DND-41 (cell line): Measurements from ENCODE around the gene EPS8L1.

Experiments used
- CTCF ChIP-seq: IDR thresholded peaks from 2 replicates; pipeline ENCODE4 v1.5.1; 2012; ENCODE audit warnings: borderline replicate concordance, low read length, moderate library complexity, mild to moderate bottlenecking; ENCODE audit not compliant: poor library complexity, severe bottlenecking; ENCODE audit errors: extremely low read depth
- EZH2 ChIP-seq: IDR thresholded peaks from 3 replicates; pipeline ENCODE4 v1.6.1; 2012; ENCODE audit warnings: borderline replicate concordance, low read depth, mild to moderate bottlenecking, moderate library complexity, low read length, inconsistent platforms; ENCODE audit not compliant: severe bottlenecking

GRCh38 chr19:55089342-55089944 is 13.8 kb downstream of the EPS8L1 start:
- no peak for TF ChIP-seq CTCF
- TF ChIP-seq EZH2: no peak
